HUDEP-2 (cell line): ENCODE results near the gene MRPS22.
"Not testable (repeated sequence)": the region's sequence is repeated elsewhere in the genome, so short reads cannot be mapped to it uniquely, and the experiment has no call there.

Source experiments
- DNase-seq, 76 experiments: peaks; one replicate each; lab custom pipeline; 2025; ENCODE audit not compliant: unreplicated experiment in 76 of 76; lab: John Stamatoyannopoulos, UW

MRPS22 gene

DNA sequence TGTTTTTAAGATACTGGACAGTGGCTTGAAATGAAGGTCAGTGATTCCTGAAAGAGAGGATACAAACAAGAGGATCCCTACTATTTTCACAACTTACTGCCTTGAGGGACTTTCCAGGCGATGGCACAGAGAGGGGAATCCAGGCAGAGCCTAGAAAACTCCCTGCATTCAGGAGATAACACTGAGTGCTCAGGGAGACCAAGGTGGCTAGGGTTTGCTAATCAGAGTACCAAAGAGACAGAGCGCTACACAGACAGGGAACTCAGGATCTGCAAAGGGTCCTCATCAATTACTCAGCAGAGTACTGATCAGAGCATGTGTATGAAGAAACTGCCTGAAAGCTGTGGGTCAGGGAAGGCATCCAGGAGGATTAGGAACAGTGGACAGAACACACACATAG is 11.7 kb upstream of the MRPS22 start:
- DNase-seq, result peak in 1 of 76 experiments; percentile 3

DNA sequence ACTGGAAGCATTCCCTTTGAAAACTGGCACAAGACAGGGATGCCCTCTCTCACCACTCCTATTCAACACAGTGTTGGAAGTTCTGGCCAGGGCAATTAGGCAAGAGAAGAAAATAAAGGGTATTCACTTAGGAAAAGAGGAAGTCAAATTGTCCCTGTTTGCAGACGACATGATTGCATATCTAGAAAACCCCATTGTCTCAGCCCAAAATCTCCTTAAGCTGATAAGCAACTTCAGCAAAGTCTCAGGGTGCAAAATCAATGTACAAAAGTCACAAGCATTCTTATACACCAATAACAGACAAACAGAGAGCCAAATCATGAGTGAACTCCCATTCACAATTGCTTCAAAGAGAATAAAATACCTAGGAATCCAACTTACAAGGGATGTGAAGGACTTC is 9.1 kb upstream of the MRPS22 start:
- DNase-seq, result not testable (repeated sequence)

DNA sequence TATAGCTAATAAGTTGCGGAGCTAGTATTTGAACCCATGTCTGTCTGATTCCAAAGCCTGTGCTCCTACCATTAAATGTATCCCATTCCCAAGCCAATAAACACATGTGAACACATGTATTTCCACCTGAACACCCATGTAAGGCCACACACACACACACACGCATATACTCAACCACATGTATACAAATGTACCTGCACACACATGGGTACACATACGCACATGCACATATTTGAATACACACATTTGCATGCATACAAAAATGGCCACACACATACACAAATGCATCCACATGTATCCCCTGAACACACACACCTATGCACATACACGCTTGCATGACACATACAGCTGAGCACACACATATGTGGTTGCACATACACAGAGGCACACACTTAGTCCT is 5.4 kb upstream of the MRPS22 start:
- DNase-seq, result no peak

GRCh38 chr3:139339219-139339906 is 4.5 kb upstream of the MRPS22 start:
- peak in 71 of 76 experiments; percentile 11 to 92 (median 62) for DNase-seq

- DNase-seq, result peak in 73 of 76 experiments; percentile 20 to 87 (median 65)
These were observed 3.0 kb upstream of the MRPS22 start for GRCh38 chr3:139340784-139341183.

DNA sequence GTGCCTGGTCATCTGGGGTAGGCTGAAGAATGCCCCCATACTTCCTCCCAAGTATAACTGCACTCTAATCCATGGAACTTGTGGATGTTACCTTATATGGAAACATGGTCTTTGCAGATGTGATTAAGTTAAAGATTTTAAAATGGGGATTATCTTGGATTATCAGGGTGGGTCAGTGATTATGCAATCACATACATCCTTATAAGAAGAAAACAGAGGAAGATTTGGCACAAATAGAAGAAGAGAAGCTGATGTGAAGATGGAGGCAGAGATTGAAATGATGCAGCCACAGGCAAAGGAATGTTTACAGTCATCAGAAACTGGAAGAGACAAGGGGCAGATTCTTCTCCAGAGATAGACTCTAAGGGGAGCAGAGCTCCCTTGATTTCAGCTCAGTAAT is 1.8 kb upstream of the MRPS22 start:
- no peak for DNase-seq

DNA sequence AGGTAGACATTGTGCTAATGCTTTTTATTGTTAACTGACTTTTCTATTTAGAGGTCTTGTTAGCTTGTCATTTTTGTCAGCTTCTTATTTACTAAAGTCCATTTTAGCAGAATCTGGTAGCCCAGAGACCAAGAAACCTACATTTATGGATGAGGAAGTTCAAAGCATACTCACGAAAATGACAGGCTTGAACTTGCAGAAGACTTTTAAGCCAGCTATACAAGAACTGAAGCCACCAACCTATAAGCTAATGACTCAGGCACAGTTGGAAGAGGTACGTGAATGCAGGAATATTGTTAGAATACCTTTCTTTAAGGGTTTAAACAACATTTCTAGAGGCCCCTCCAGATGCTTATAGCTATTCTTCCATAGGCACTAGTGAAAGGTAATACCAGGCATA is 3.0 kb downstream of the MRPS22 start:
- no peak for DNase-seq

- DNase-seq, result peak in 38 of 76 experiments; percentile 1 to 53 (median 15)
These were observed 10.2 kb downstream of the MRPS22 start for GRCh38 chr3:139353920-139354556.

- no peak for DNase-seq
These were observed 10.8 kb downstream of the MRPS22 start for GRCh38 chr3:139354661-139355060.

GRCh38 chr3:139355476-139355875 is 11.7 kb downstream of the MRPS22 start:
- no peak for DNase-seq

GRCh38 chr3:139355891-139356290 is 12.1 kb downstream of the MRPS22 start:
- no peak for DNase-seq

GRCh38 chr3:139357899-139358298 is 14.1 kb downstream of the MRPS22 start:
- DNase-seq, result no peak

DNA sequence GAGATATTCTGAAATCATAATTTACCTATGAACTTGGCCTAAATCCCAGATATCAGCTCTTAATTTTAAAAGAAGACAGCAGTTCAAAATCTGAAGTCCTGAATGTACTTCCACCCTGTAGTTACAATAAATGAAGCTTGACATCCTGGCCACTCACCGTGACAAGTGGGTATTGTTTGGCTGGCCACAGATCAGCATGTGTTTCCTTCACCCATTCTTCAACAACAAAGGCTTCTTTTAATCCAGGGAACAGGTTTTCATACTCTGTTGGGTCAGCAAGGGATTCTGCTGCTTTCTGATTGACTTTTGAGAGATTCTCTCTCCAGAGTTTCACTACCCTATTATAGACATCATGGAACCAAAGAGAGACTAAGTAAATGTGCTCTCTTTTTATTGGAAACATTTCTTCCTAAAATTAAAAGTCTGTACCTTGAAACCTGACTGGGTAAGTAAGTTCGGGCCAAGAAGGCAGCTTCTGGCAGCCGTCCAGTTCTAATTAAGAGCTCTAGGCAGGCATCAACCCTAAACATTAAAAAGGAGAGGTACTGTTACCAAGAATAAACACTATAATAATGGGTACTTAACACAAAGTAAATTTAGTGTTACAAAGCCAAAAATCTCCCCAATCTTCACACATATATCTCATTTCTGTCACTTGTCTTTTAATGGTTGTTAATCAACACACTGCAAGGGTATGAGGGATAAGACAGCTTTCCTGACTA is 15.2 kb downstream of the MRPS22 start:
- no peak for DNase-seq

DNA sequence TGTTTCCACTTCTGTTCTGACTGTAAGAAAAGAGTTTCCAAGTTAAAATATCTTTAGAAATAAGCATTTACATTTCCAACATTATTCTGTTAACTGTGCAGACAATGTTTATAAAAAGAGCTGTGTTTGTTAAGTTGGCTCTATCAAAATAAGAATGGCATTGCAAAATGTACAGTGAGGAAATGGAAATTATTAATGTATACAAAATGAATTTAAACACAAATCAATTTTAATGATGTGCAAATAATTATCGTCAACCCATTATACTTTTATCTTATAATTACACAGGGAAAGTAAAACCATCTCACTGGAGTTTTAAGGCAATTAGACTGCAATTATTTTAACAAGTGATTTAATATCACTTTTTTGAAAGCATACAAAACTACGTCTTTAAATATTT is 17.5 kb downstream of the MRPS22 start:
- no peak for DNase-seq

- no peak for DNase-seq
These were observed 20.7 kb downstream of the MRPS22 start for GRCh38 chr3:139364549-139364948.

GRCh38 chr3:139374099-139374498 is 30.3 kb downstream of the MRPS22 start:
- no peak for DNase-seq

GRCh38 chr3:139377378-139377777 is 33.6 kb downstream of the MRPS22 start:
- DNase-seq, result no peak

DNA sequence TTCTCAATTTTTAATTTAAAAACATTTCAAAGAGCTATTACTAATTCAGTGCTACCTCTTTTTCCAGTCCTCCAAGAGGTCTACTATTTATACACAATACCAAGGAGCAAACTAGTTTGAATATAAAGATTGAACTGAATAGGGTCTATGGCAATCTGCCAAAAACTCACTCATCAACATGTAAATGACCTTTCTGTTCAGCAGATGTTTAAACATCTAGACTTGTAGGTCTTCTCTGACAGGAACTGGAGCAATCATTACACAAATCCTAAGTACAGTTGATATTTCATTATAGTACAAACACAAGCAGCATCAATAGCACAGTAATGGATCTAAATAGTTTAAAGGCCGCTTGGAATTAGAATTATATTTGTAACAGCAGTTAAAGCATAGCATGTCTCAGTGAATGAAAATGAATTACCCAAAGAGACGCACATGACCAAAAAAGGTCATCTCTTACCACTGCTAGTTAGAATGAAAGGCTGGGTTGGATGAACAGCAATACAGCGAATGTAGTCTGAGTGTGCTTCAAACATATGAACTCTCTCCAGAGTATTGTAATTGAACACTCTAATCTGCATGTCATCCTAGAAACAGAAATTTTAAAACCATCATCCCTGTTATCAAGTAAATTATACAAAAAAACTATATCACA is 34.9 kb downstream of the MRPS22 start:
- peak in 2 of 76 experiments; percentile 8 to 17 for DNase-seq

- no peak for DNase-seq
These were observed 36.8 kb downstream of the MRPS22 start for GRCh38 chr3:139380575-139380974.

DNA sequence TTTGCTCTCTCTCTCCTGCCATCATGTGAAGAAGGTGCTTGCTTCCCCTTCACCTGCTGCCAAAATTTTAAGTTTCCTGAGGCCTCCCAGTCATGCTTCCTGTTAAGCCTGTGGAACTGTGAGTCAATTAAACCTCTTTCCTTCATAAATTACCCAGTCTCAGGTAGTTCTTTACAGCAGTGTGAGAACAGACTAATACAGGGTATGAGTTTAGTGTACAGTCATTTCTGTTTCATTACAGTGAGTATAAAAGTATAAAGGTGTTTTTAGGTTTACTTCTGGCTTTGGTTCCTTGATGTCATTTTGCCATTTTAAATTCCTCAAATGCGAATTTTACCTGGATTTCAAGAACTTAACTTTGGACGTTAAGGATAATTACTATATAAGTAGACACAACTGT is 38.5 kb downstream of the MRPS22 start:
- DNase-seq, result not testable (repeated sequence)

- no peak for DNase-seq
These were observed 44.3 kb downstream of the MRPS22 start for GRCh38 chr3:139388077-139388476.
